Neural cell (in vitro differentiated cells): ENCODE results near the gene ATF5.

Experiments used
- CTCF ChIP-seq: fragments of 450-650 bp; IDR thresholded peaks from 2 replicates; pipeline ENCODE4 v1.5.1; 2014; ENCODE audit warnings: antibody characterized with exemption, mild to moderate bottlenecking, moderate library complexity; ENCODE audit not compliant: poor library complexity, severe bottlenecking
- EP300 ChIP-seq: fragments of 450-650 bp; conservative IDR thresholded peaks from 2 replicates; pipeline ENCODE4 v1.6.1; 2014; ENCODE audit warnings: antibody characterized with exemption, mild to moderate bottlenecking, moderate library complexity; ENCODE audit not compliant: poor library complexity, severe bottlenecking
- EZH2 ChIP-seq: fragments of 200-600, 300-800 bp; shearing (Covaris generic), sonication (generic); IDR thresholded peaks from 2 replicates; pipeline ENCODE4 v1.6.1; 2014; ENCODE audit warnings: antibody characterized with exemption, low read length, borderline replicate concordance, mild to moderate bottlenecking; ENCODE audit not compliant: insufficient read depth, poor library complexity, severe bottlenecking
- MXI1 ChIP-seq: fragments of 450-650 bp; conservative IDR thresholded peaks from 2 replicates; pipeline ENCODE4 v1.6.1; 2014; ENCODE audit warnings: antibody characterized with exemption, mild to moderate bottlenecking; ENCODE audit not compliant: poor library complexity, severe bottlenecking
- POLR2AphosphoS5 ChIP-seq: IDR thresholded peaks from 2 replicates; pipeline ENCODE4 v1.6.1; 2012
- RAD21 ChIP-seq: fragments of 450-650 bp; conservative IDR thresholded peaks from 2 replicates; pipeline ENCODE4 v1.6.1; 2014; ENCODE audit warnings: antibody characterized with exemption, mild to moderate bottlenecking, moderate library complexity
- SMC3 ChIP-seq: fragments of 450-650 bp; conservative IDR thresholded peaks from 2 replicates; pipeline ENCODE4 v1.6.1; 2014; ENCODE audit warnings: antibody characterized with exemption, mild to moderate bottlenecking, moderate library complexity; ENCODE audit not compliant: poor library complexity
- TAF1 ChIP-seq: IDR thresholded peaks from 2 replicates; pipeline ENCODE4 v1.6.1; 2012; ENCODE audit warnings: low read depth
- TF ChIP-seq, protein P1 (sequence below): IDR thresholded peaks from 2 replicates; pipeline ENCODE4 v1.6.1; 2012; ENCODE audit warnings: borderline replicate concordance

DNA sequence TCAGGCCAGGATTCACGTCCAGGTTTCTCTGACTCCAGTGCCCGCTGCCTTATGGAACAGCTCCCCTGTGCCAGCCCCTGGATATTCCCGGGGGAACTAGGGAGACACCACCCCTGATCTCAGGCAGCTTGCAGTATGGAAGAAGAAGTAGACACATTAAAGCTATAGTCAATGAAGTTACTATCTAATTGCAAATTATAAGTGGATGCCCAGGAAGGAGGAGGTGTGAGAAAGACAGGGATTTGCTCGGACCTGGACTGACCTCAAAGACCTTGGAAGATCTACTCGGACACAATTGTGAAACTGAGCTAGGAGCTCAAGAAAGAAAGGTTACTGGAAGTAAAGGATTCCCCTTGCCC lies 21.6 kb downstream of the ATF5 start:
- TF ChIP-seq CTCF, result no peak
- TF ChIP-seq, protein P1, sequence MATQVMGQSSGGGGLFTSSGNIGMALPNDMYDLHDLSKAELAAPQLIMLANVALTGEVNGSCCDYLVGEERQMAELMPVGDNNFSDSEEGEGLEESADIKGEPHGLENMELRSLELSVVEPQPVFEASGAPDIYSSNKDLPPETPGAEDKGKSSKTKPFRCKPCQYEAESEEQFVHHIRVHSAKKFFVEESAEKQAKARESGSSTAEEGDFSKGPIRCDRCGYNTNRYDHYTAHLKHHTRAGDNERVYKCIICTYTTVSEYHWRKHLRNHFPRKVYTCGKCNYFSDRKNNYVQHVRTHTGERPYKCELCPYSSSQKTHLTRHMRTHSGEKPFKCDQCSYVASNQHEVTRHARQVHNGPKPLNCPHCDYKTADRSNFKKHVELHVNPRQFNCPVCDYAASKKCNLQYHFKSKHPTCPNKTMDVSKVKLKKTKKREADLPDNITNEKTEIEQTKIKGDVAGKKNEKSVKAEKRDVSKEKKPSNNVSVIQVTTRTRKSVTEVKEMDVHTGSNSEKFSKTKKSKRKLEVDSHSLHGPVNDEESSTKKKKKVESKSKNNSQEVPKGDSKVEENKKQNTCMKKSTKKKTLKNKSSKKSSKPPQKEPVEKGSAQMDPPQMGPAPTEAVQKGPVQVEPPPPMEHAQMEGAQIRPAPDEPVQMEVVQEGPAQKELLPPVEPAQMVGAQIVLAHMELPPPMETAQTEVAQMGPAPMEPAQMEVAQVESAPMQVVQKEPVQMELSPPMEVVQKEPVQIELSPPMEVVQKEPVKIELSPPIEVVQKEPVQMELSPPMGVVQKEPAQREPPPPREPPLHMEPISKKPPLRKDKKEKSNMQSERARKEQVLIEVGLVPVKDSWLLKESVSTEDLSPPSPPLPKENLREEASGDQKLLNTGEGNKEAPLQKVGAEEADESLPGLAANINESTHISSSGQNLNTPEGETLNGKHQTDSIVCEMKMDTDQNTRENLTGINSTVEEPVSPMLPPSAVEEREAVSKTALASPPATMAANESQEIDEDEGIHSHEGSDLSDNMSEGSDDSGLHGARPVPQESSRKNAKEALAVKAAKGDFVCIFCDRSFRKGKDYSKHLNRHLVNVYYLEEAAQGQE, result no peak
- TF ChIP-seq POLR2AphosphoS5, result no peak
- TF ChIP-seq EP300, result no peak
- no peak for TF ChIP-seq RAD21
- TF ChIP-seq EZH2, result no peak
- no peak for TF ChIP-seq SMC3
- TF ChIP-seq MXI1, result no peak
- no peak for TF ChIP-seq TAF1
